ENCODE data around the gene GAPVD1. TPM values are rescaled to one million over a fixed set of nuclear protein-coding genes. Genes with fewer than 3 reads are reported as not detected.

GAPVD1 gene
- total and polyA plus RNA-seq, 2 of the 8 experiments (the other 6 are each of a cell fraction or from before 2014, with no cell fraction given) = 5.5 to 40.5 TPM

DNA sequence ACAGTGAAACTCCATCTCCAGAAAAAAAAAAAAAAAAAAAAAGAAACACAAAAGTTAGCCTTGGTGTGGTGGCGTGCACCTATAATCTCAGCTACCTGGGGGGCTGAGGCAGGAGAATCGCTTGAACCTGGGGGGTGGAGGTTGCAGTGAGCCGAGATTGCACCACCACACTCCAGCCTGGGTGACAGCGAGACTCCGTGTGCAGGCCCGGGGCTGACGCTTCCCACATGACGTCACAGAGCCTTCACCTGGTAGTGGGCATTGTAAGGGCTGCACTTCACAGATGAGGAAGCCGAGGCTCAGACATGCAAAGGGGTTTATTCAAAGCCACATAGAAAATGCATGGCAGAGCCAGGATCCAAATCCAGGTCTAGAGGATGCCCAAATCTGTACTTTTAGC is 114.2 kb downstream of the GAPVD1 start (continued):
- TF ChIP-seq CTCF (IDR thresholded peaks at IDR 0.05; ENCODE audit: control extremely low read depth in 1 of 3, insufficient read depth in 1 of 3, low read depth in 1 of 3, low read length in 3 of 3) = no peak
